Measurements from ENCODE around the gene SKI.
A peak's percentile ranks its signal among the peaks of the same experiment; 100 is the strongest.
"Not testable (repeated sequence)": the region's sequence is repeated elsewhere in the genome, so short reads cannot be mapped to it uniquely, and the experiment has no call there.

The SKI gene

GRCh38 chr1:2261476-2262395 is 33.6 kb downstream of the SKI start:
- not testable (repeated sequence) for DNase-seq

GRCh38 chr1:2266301-2266975 is 38.3 kb downstream of the SKI start:
- DNase-seq, result no peak

GRCh38 chr1:2267051-2267830 is 39.1 kb downstream of the SKI start:
- DNase-seq, result no peak

GRCh38 chr1:2267862-2268261 is 39.7 kb downstream of the SKI start:
- no peak for DNase-seq

GRCh38 chr1:2268285-2269056 is 40.4 kb downstream of the SKI start:
- DNase-seq, result no peak

- DNase-seq, result no peak
These were observed 41.2 kb downstream of the SKI start for GRCh38 chr1:2269193-2269921.

GRCh38 chr1:2269922-2270259 is 41.8 kb downstream of the SKI start:
- DNase-seq, result no peak

- no peak for DNase-seq
These were observed 42.4 kb downstream of the SKI start for GRCh38 chr1:2270260-2271100.

- no peak for DNase-seq
These were observed 43.1 kb downstream of the SKI start for GRCh38 chr1:2271211-2271721.

GRCh38 chr1:2271841-2272655 is 43.9 kb downstream of the SKI start:
- DNase-seq, result no peak

- no peak for DNase-seq
These were observed 44.7 kb downstream of the SKI start for GRCh38 chr1:2272686-2273400.

- DNase-seq, result no peak
These were observed 45.4 kb downstream of the SKI start for GRCh38 chr1:2273401-2274090.

- no peak for DNase-seq
These were observed 46.3 kb downstream of the SKI start for GRCh38 chr1:2274231-2274928.

- no peak for DNase-seq
These were observed 46.9 kb downstream of the SKI start for GRCh38 chr1:2274929-2275475.

- peak; percentile 44 for DNase-seq
These were observed 47.8 kb downstream of the SKI start for GRCh38 chr1:2275796-2276536.

- peak; percentile 76 for DNase-seq
These were observed 48.9 kb downstream of the SKI start for GRCh38 chr1:2276803-2277580.

Data from fibroblast of skin of scalp (primary cell).